Suprapubic skin (tissue), 4 donors: ENCODE data around the gene AP2B1.

Source experiments
- EP300 ChIP-seq: sonication (generic); formaldehyde crosslinking; IDR thresholded peaks from one replicate; pipeline ENCODE4 v1.6.1; 2017; ENCODE audit warnings: antibody characterized with exemption
- POLR2A ChIP-seq, 2 donors: fragments of 450-650 bp; IDR thresholded peaks; one replicate each; pipeline ENCODE4 v1.6.1; 2017; ENCODE audit warnings: antibody characterized with exemption in 2 of 2, mild to moderate bottlenecking in 2 of 2, moderate library complexity in 2 of 2
- POLR2AphosphoS5 ChIP-seq, 3 donors: sonication (generic); formaldehyde crosslinking; IDR thresholded peaks; one replicate each; pipeline ENCODE4 v1.6.1; 2017; ENCODE audit warnings: antibody characterized with exemption in 3 of 3
- TF ChIP-seq, protein P1 (sequence below), 2 donors: fragments of 200-600 bp in 1 of 2; fragments of 450-650 bp in 1 of 2; sonication (generic) in 1 of 2; IDR thresholded peaks; one replicate each; pipeline ENCODE4 v1.5.1; 2016 to 2019; ENCODE audit warnings: antibody characterized with exemption in 2 of 2, mild to moderate bottlenecking in 1 of 2, moderate library complexity in 1 of 2

DNA sequence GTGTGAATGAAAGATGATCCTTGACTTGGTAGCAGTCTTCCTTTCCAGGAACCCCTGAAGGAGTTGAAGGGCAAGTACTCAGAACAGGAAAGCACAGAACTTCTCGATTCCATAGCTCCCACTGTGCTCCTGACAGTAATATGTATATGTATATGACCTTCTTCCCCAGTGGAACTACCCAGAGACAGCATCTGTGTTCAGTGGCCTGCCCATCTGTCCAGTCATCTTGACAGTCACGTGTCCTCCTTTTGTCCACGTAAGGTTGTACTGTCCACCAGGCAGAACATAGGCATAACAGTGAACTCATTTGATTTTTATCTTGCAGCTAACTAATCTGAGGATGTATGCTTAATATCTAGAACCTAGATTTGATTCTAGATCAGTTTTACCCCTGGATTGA, 106.5 kb downstream of the AP2B1 start:
- TF ChIP-seq, protein P1, sequence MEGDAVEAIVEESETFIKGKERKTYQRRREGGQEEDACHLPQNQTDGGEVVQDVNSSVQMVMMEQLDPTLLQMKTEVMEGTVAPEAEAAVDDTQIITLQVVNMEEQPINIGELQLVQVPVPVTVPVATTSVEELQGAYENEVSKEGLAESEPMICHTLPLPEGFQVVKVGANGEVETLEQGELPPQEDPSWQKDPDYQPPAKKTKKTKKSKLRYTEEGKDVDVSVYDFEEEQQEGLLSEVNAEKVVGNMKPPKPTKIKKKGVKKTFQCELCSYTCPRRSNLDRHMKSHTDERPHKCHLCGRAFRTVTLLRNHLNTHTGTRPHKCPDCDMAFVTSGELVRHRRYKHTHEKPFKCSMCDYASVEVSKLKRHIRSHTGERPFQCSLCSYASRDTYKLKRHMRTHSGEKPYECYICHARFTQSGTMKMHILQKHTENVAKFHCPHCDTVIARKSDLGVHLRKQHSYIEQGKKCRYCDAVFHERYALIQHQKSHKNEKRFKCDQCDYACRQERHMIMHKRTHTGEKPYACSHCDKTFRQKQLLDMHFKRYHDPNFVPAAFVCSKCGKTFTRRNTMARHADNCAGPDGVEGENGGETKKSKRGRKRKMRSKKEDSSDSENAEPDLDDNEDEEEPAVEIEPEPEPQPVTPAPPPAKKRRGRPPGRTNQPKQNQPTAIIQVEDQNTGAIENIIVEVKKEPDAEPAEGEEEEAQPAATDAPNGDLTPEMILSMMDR (IDR thresholded peaks at IDR 0.05), result no peak
- no peak for TF ChIP-seq POLR2A (IDR thresholded peaks at IDR 0.05)
- TF ChIP-seq POLR2AphosphoS5 (IDR thresholded peaks at IDR 0.05), result no peak
- no peak for TF ChIP-seq EP300
